KMS-11 (cell line): ENCODE data around the gene LACRT.
A peak's percentile ranks its signal among the peaks of the same experiment; 100 is the strongest.

Source experiments
- H2AFZ ChIP-seq: fragments of 200-600 bp; sonication (generic); 2 replicates; pipeline ENCODE4 v1.6.1; 2016; ENCODE audit warnings: antibody characterized with exemption, mixed run types, low read depth
- H3K27ac ChIP-seq: fragments of 200-600 bp; sonication (generic); 2 replicates; pipeline ENCODE4 v1.6.1; 2016; ENCODE audit warnings: mild to moderate bottlenecking, mixed run types
- H3K27me3 ChIP-seq: fragments of 200-600 bp; sonication (generic); 2 replicates; pipeline ENCODE4 v1.6.1; 2017; ENCODE audit warnings: mild to moderate bottlenecking, low read depth, mixed run types, moderate library complexity; ENCODE audit not compliant: insufficient read depth
- H3K36me3 ChIP-seq: fragments of 200-600 bp; sonication (generic); 2 replicates; pipeline ENCODE4 v1.6.1; 2017; ENCODE audit warnings: mild to moderate bottlenecking, mixed run types; ENCODE audit not compliant: insufficient read depth
- H3K4me1 ChIP-seq: fragments of 200-600 bp; sonication (generic); 2 replicates; pipeline ENCODE4 v1.6.1; 2016; ENCODE audit warnings: mild to moderate bottlenecking, low read depth, mixed run types; ENCODE audit not compliant: poor library complexity, severe bottlenecking
- H3K4me2 ChIP-seq: fragments of 200-600 bp; sonication (generic); 2 replicates; pipeline ENCODE4 v1.7.0; 2016; ENCODE audit warnings: mild to moderate bottlenecking, mixed run types
- H3K4me3 ChIP-seq: fragments of 200-600 bp; sonication (generic); IDR thresholded peaks from 2 replicates; pipeline ENCODE4 v1.6.1; 2017; ENCODE audit warnings: low read depth, low read length, mixed read lengths; ENCODE audit not compliant: insufficient read depth
- H3K79me2 ChIP-seq: fragments of 200-600 bp; sonication (generic); 2 replicates; pipeline ENCODE4 v1.6.1; 2016; ENCODE audit warnings: low read depth, mixed run types; ENCODE audit not compliant: insufficient read depth
- H3K9ac ChIP-seq: fragments of 200-600 bp; sonication (generic); 2 replicates; pipeline ENCODE4 v1.6.1; 2016; ENCODE audit warnings: mild to moderate bottlenecking, mixed run types
- H4K20me1 ChIP-seq: fragments of 200-600 bp; sonication (generic); 2 replicates; pipeline ENCODE4 v1.6.1; 2016; ENCODE audit warnings: mild to moderate bottlenecking, mixed run types; ENCODE audit not compliant: insufficient read depth
- TF ChIP-seq, protein P1 (sequence below): fragments of 200-600 bp; sonication (generic); conservative IDR thresholded peaks from 2 replicates; pipeline ENCODE4 v1.6.1; 2017; ENCODE audit warnings: low read depth, mild to moderate bottlenecking, antibody characterized with exemption, low read length, moderate library complexity, mixed read lengths

The LACRT gene

DNA sequence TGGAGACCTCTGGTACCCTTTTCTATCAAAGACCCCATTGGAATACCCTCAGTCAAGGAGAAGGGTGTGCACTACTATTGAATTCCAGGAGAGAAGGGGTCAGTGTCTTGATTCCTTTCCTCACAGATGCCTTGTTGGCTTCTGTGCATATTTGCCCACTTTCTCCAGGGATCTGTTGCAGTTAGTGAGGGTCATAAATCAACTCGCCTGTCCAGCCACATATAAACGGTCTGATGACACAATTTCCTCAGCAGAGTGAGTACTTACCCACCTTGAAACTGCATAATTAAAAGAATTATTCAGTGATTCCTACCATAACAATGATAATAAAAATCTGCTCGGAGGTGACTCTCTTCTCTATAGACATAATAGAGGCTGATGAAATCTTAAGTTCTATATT is 27.3 kb upstream of the LACRT start:
- TF ChIP-seq, protein P1, sequence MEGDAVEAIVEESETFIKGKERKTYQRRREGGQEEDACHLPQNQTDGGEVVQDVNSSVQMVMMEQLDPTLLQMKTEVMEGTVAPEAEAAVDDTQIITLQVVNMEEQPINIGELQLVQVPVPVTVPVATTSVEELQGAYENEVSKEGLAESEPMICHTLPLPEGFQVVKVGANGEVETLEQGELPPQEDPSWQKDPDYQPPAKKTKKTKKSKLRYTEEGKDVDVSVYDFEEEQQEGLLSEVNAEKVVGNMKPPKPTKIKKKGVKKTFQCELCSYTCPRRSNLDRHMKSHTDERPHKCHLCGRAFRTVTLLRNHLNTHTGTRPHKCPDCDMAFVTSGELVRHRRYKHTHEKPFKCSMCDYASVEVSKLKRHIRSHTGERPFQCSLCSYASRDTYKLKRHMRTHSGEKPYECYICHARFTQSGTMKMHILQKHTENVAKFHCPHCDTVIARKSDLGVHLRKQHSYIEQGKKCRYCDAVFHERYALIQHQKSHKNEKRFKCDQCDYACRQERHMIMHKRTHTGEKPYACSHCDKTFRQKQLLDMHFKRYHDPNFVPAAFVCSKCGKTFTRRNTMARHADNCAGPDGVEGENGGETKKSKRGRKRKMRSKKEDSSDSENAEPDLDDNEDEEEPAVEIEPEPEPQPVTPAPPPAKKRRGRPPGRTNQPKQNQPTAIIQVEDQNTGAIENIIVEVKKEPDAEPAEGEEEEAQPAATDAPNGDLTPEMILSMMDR = no peak
- H3K27me3 ChIP-seq = no peaks in the 10 kb centered on the region
- no peak overlapping the region for H3K27ac ChIP-seq
- H3K36me3 ChIP-seq = no peaks in the 10 kb centered on the region
- H3K4me1 ChIP-seq = no peaks in the 10 kb centered on the region
- no peak overlapping the region for H3K4me3 ChIP-seq
- no peak overlapping the region for H2AFZ ChIP-seq
- H4K20me1 ChIP-seq = no peaks in the 10 kb centered on the region
- H3K79me2 ChIP-seq = no peaks in the 10 kb centered on the region
- H3K9ac ChIP-seq = no peak overlapping the region
- no peak overlapping the region for H3K4me2 ChIP-seq

DNA sequence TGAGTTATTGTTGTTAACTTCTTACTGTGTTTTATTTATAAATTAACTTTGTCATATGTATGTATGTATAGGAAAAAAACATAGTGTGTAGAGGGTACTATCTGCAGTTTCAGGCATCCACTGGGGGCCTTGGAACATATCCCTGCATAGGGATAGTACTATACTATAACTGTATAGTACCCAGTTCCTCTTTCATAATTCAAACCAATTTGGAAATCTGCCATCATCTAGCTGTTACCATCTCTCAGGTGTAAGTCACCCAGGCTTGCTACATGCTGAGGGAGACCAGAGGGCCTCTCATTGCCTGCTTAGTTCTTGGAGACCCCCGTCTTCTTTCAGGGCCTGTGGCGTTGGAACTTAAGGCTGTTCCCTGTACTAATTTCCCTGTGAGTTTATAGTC is 26.4 kb upstream of the LACRT start:
- no peak overlapping the region for H3K4me3 ChIP-seq
- no peak overlapping the region for H3K9ac ChIP-seq
- H3K4me1 ChIP-seq = no peaks in the 10 kb centered on the region
- TF ChIP-seq, protein P1 = no peak
- no peak overlapping the region for H3K27ac ChIP-seq
- no peaks in the 10 kb centered on the region for H3K36me3 ChIP-seq
- H3K27me3 ChIP-seq = no peaks in the 10 kb centered on the region
- H2AFZ ChIP-seq = no peak overlapping the region
- no peaks in the 10 kb centered on the region for H4K20me1 ChIP-seq
- no peak overlapping the region for H3K4me2 ChIP-seq
- no peaks in the 10 kb centered on the region for H3K79me2 ChIP-seq

DNA sequence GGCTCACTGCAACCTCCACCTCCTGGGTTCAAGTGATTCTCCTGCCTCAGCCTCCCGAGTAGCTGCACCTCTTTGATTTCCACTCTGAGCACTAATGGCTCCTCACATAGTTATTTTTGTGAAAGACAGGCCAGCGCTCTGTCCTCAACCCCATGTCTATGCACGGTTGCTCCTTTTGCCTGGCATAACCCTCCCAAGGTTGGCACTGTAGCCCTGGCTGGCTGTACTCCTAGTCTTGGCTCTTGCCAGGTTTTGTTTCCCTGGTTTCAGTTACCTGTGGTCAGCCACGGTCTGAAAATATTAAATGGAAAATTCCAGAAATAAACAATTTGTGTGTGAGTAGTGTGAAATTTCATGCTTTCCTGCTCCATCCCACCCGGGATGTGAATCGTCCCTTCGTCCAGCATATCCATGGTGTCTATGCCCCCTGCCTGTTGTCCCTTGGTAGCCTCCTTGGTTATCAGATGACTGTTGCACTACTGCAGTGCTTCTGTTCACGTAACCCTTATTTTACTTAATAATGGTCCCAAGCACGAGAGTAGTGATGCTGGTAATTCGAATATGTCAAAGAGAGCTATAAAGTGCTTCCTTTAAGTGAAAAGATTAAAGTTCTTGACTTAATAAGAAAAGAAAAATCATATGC is 25.7 kb upstream of the LACRT start:
- Histone ChIP-seq H3K36me3 (no peaks in the 10 kb centered on the region), H2AFZ (no peak overlapping the region), H3K27me3 (no peaks in the 10 kb centered on the region), H3K4me3 (no peak overlapping the region), H4K20me1 (no peaks in the 10 kb centered on the region), H3K9ac (no peak overlapping the region), H3K4me2 (no peak overlapping the region), H3K4me1 (no peaks in the 10 kb centered on the region), H3K79me2 (no peaks in the 10 kb centered on the region), H3K27ac (no peak overlapping the region)
- TF ChIP-seq, protein P1 = 0 out of 2 replicates have a peak, but pooled peaks have one; percentile 13

DNA sequence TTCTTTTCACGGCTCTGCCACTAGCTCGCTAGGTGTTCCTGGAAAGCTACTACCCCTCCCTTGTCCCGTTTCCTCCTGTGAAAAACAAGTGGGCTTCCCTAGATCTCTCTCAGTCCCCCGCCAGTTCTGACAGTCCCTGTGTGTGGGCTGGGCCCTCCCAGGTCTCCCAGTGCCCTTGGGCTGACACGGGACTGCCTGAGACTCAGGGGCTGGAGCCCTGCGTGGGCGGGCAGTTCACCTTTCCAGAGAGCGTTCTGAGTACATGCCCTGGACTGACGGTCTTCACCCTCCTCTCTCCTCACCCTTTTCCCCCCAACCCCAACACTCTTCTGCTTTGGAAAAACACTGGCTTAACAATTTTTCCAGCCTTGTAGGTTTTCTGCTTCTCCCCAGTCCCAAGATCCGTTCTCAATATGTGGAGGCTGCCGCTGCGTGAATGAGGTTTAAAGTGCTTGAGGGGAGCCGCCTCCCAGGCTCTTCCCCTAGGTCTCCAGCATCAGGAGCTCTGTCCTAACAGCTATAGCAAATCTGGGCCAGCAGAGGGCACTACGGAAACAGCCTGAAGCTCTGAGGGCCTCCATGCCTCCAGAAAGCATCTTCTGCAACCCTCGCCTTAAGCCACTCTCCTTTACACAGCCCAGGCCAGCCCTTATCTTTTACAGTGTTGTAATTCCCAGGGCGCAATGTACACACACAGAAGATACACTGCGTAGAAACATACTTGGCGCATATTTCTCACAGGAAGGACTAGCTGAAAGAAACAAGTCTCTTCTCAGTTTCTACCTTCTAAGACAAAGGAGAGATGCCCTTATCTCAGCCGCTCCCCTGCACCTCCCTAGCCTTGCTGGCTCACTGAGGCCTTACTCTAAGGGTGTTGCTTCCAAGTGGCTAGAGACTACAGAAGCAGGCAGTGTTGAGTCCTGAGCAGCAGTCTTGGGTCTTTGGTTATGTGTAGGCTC is 23.9 kb upstream of the LACRT start:
- no peaks in the 10 kb centered on the region for H3K79me2 ChIP-seq
- H3K4me1 ChIP-seq = no peaks in the 10 kb centered on the region
- H3K27me3 ChIP-seq = no peaks in the 10 kb centered on the region
- no peaks in the 10 kb centered on the region for H4K20me1 ChIP-seq
- no peaks in the 10 kb centered on the region for H3K36me3 ChIP-seq
- no peak overlapping the region for H3K9ac ChIP-seq
- H2AFZ ChIP-seq = no peak overlapping the region
- TF ChIP-seq, protein P1 = peak; percentile 82
- no peak overlapping the region for H3K4me3 ChIP-seq
- no peak overlapping the region for H3K4me2 ChIP-seq
- H3K27ac ChIP-seq = no peak overlapping the region
